Measurements from ENCODE around the gene MCC.

Gene MCC

GRCh38 chr5:113270086-113270485 lies 218.2 kb downstream of the MCC start:
- TF ChIP-seq CTCF (conservative IDR thresholded peaks at IDR 0.05) (no peak), ZFX (IDR thresholded peaks at IDR 0.05) (no peak)
- H3K27ac ChIP-seq: no peak overlapping the region

GRCh38 chr5:113269023-113269997 lies 218.9 kb downstream of the MCC start:
- H3K27ac ChIP-seq: no peak overlapping the region
- TF ChIP-seq CTCF (conservative IDR thresholded peaks at IDR 0.05) (no peak), ZFX (IDR thresholded peaks at IDR 0.05) (no peak)

- TF ChIP-seq ZFX (IDR thresholded peaks at IDR 0.05) (no peak), CTCF (conservative IDR thresholded peaks at IDR 0.05) (no peak)
- no peak overlapping the region for H3K27ac ChIP-seq
Measured at GRCh38 chr5:113268232-113268631, 220.0 kb downstream of the MCC start.

- no peak for TF ChIP-seq ZFX (IDR thresholded peaks at IDR 0.05)
- TF ChIP-seq CTCF (conservative IDR thresholded peaks at IDR 0.05): no peak
Measured at GRCh38 chr5:113267361-113267900, 220.8 kb downstream of the MCC start.

GRCh38 chr5:113266913-113267227 lies 221.4 kb downstream of the MCC start:
- TF ChIP-seq ZFX (IDR thresholded peaks at IDR 0.05) (no peak), CTCF (conservative IDR thresholded peaks at IDR 0.05) (no peak)
- H3K27ac ChIP-seq: no peak overlapping the region

More at GRCh38 chr5:113267361-113267900, 220.8 kb downstream of the MCC start:
- H3K27ac ChIP-seq: no peak overlapping the region

- H3K27ac ChIP-seq: no peak overlapping the region
- TF ChIP-seq ZFX (IDR thresholded peaks at IDR 0.05) (no peak), CTCF (conservative IDR thresholded peaks at IDR 0.05) (no peak)
Measured at GRCh38 chr5:113266227-113266912, 221.9 kb downstream of the MCC start.

GRCh38 chr5:113265190-113265589 lies 223.1 kb downstream of the MCC start:
- H3K27ac ChIP-seq: no peak overlapping the region
- no peak for TF ChIP-seq CTCF (conservative IDR thresholded peaks at IDR 0.05)
- TF ChIP-seq ZFX (IDR thresholded peaks at IDR 0.05): no peak
